NCI-H146 treated with DMSO at 0.1 percent for 48 hours (cell line): ENCODE results near the gene TNFAIP8L1.

Experiments used
- DNase-seq: peaks from one replicate; lab custom pipeline; 2025; ENCODE audit not compliant: unreplicated experiment; lab: John Stamatoyannopoulos, UW

TNFAIP8L1 gene

GRCh38 chr19:4609878-4610511 is 29.3 kb upstream of the TNFAIP8L1 start:
- DNase-seq: peak; percentile 2

- no peak for DNase-seq
Measured at GRCh38 chr19:4613254-4613751, 26.0 kb upstream of the TNFAIP8L1 start.

GRCh38 chr19:4618019-4618418 is 21.3 kb upstream of the TNFAIP8L1 start:
- DNase-seq: no peak

- DNase-seq: no peak
Measured at GRCh38 chr19:4619668-4620294, 19.5 kb upstream of the TNFAIP8L1 start.

- DNase-seq: no peak
Measured at GRCh38 chr19:4620675-4621074, 18.6 kb upstream of the TNFAIP8L1 start.

GRCh38 chr19:4622695-4623421 is 16.5 kb upstream of the TNFAIP8L1 start:
- no peak for DNase-seq

- DNase-seq: no peak
Measured at GRCh38 chr19:4624301-4624700, 15.0 kb upstream of the TNFAIP8L1 start.

- DNase-seq: no peak
Measured at GRCh38 chr19:4624733-4625362, 14.5 kb upstream of the TNFAIP8L1 start.

GRCh38 chr19:4633140-4633967 is 6.0 kb upstream of the TNFAIP8L1 start:
- no peak for DNase-seq

- DNase-seq: no peak
Measured at GRCh38 chr19:4635754-4636116, 3.6 kb upstream of the TNFAIP8L1 start.

- DNase-seq: no peak
Measured at GRCh38 chr19:4636151-4636717, 3.1 kb upstream of the TNFAIP8L1 start.

- no peak for DNase-seq
Measured at GRCh38 chr19:4636761-4637160, 2.6 kb upstream of the TNFAIP8L1 start.

- no peak for DNase-seq
Measured at GRCh38 chr19:4638317-4638716, 999 bp upstream of the TNFAIP8L1 start.

- DNase-seq: no peak
Measured at GRCh38 chr19:4639531-4640246, 373 bp downstream of the TNFAIP8L1 start.

- peak; percentile 61 for DNase-seq
Measured at GRCh38 chr19:4640247-4641000, 1.1 kb downstream of the TNFAIP8L1 start.

GRCh38 chr19:4641132-4641531 is 1.8 kb downstream of the TNFAIP8L1 start:
- no peak for DNase-seq

- no peak for DNase-seq
Measured at GRCh38 chr19:4642625-4643024, 3.3 kb downstream of the TNFAIP8L1 start.

- DNase-seq: no peak
Measured at GRCh38 chr19:4645718-4646117, 6.4 kb downstream of the TNFAIP8L1 start.
